K562 (cell line): ENCODE measurements around the gene PTGR2.

ENCODE experiments used
- ARID1B ChIP-seq: fragments of 450-650 bp; IDR thresholded peaks from 2 replicates; pipeline ENCODE4 v1.6.1; 2016; ENCODE audit warnings: antibody characterized with exemption, mild to moderate bottlenecking, inconsistent platforms
- CTCF ChIP-seq, 3 experiments: IDR thresholded peaks in 2 of 3; conservative IDR thresholded peaks in 1 of 3; 2 replicates each; pipeline ENCODE4 v1.5.1; 2011 to 2012; ENCODE audit warnings: low read length in 3 of 3, mild to moderate bottlenecking in 3 of 3, control low read depth in 2 of 3, improper control_type of control experiment in 1 of 3, inconsistent platforms in 1 of 3, low read depth in 1 of 3, mixed read lengths in 1 of 3, moderate library complexity in 1 of 3; ENCODE audit not compliant: insufficient read depth in 2 of 3
- FOXK2 ChIP-seq, 2 experiments: fragments of 450-650 bp; IDR thresholded peaks in 1 of 2; conservative IDR thresholded peaks in 1 of 2; 2 replicates each; pipeline ENCODE4 v1.6.1; 2016; ENCODE audit warnings: low read depth in 2 of 2, mild to moderate bottlenecking in 1 of 2
- GABPA ChIP-seq: fragments of 200-800 bp; sonication (Bioruptor generic); conservative IDR thresholded peaks from 2 replicates; pipeline ENCODE4 v1.6.1; 2016; ENCODE audit warnings: low read depth, missing genetic modification characterization, missing compliant biosample characterization
- HDAC2 ChIP-seq: fragments of 450-650 bp; IDR thresholded peaks from 2 replicates; pipeline ENCODE4 v1.6.1; 2016; ENCODE audit warnings: mild to moderate bottlenecking
- POLR2A ChIP-seq: fragments of 450-650 bp; conservative IDR thresholded peaks from 2 replicates; pipeline ENCODE4 v1.6.1; 2016
- RBM15 ChIP-seq: fragments of 200-400 bp; formaldehyde crosslinking; IDR thresholded peaks from 2 replicates; pipeline ENCODE4 v1.6.1; 2018; ENCODE audit warnings: mild to moderate bottlenecking, low read length, moderate library complexity; ENCODE audit not compliant: insufficient read depth
- TEAD4 ChIP-seq, 2 experiments: sonication (generic) in 1 of 2; formaldehyde crosslinking in 1 of 2; IDR thresholded peaks; 2 replicates each; pipeline versions ENCODE4 v1.6.1 to v1.8.0; 2012 to 2022; ENCODE audit warnings: borderline replicate concordance in 1 of 2, inconsistent platforms in 1 of 2, low read length in 1 of 2, mild to moderate bottlenecking in 1 of 2, missing genetic modification reagents in 1 of 2
- ZBTB33 ChIP-seq: sonication (generic); formaldehyde crosslinking; IDR thresholded peaks from 2 replicates; pipeline ENCODE4 v1.8.1; 2023; ENCODE audit warnings: mild to moderate bottlenecking, missing genetic modification reagents
- ZNF695 ChIP-seq: fragments of 450-650 bp; formaldehyde crosslinking; IDR thresholded peaks from 2 replicates; pipeline ENCODE4 v1.4.0; 2020; ENCODE audit warnings: mild to moderate bottlenecking, moderate library complexity

GRCh38 chr14:73888460-73888725 lies 36.8 kb downstream of the PTGR2 start:
- no peak for TF ChIP-seq ZBTB33
- no peak for TF ChIP-seq CTCF (IDR thresholded peaks at IDR 0.05 in 2 of 3, conservative IDR thresholded peaks at IDR 0.05 in 1 of 3; ENCODE audit: insufficient read depth in 2 of 3, low read depth in 1 of 3, low read length in 3 of 3)
- TF ChIP-seq TEAD4 (IDR thresholded peaks at IDR 0.05; ENCODE audit: low read length) = no peak
- no peak for TF ChIP-seq TEAD4 (CRISPR knock-in tag; IDR thresholded peaks at IDR 0.05; ENCODE audit: borderline replicate concordance)
- no peak for TF ChIP-seq GABPA (tag)
- no peak for TF ChIP-seq ZNF695 (CRISPR knock-in tag)
- TF ChIP-seq RBM15 = no peak
- TF ChIP-seq HDAC2 = no peak
- TF ChIP-seq ARID1B = no peak
- no peak for TF ChIP-seq POLR2A
- no peak for TF ChIP-seq FOXK2 (conservative IDR thresholded peaks at IDR 0.05 in 1 of 2, IDR thresholded peaks at IDR 0.05 in 1 of 2; ENCODE audit: low read depth in 2 of 2)
